G401 (cell line): ENCODE data around the gene BDKRB2. TPM values are rescaled to one million over a fixed set of nuclear protein-coding genes. Genes with fewer than 3 reads are reported as not detected.

Experiments used
- DNase-seq: peaks from one replicate; pipeline ENCODE4 v3.0.0-alpha.2; 2015; ENCODE audit warnings: low spot score
- in situ Hi-C: cut with HindIII; loops from 2 replicates; pipeline ENCODE4 v1.10.0; 2016; ENCODE audit warnings: low sequenced_read_pairs, mixed read lengths
- total RNA-seq: library from RNA; depleted of rRNA; stranded (reverse); fragments of >200 nt; shearing (Covaris generic); gene quantifications from 2 replicates; pipeline ENCODE4 v1.2.3, GENCODE V29; 2014; rRNA removed

Gene BDKRB2
- total RNA-seq, 1 experiment from 2014 or later, result not detected

DNA sequence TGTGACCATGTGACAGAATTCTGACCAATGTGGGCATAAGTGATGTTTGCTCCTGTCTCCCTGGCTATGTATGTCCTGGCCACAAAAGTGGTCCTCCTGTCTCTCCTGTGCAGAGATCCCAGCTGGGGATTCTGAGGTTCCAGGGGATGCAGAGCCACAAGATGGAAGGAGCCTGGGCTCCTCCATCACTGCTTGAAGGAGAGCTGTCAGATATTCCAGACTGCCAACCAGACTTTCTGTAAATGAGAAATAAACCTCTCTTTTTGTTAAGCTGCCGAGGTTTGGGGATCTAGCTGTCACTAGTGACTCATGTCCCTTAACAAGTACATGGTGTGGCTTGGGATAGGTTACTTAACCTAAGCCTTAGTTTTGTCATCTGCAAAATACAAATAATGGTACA lies 73.3 kb downstream of the BDKRB2 start:
- DNase-seq, result no peak
- in situ Hi-C loops, result no loop called here

DNA sequence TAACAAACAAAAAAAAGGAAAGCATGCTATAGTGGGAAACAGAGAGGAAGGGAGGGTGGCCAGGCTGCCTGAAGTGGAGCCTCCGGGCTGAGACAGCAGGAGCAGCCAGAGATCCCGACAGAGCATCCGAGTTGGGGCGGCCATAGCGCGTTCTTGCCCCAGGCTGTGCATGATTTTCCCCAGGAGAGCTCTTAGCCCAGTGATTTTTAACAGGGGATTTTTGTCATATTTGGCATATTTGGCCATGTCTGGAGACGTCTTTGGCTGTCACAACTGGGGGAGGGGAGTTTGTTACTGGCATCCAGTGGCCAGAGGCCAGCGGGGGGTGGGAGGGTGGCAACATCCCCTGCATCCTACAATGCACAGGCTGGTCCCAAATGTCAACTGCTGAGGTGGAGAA lies 74.9 kb downstream of the BDKRB2 start:
- DNase-seq, result no peak
- in situ Hi-C loops, result no loop called here

DNA sequence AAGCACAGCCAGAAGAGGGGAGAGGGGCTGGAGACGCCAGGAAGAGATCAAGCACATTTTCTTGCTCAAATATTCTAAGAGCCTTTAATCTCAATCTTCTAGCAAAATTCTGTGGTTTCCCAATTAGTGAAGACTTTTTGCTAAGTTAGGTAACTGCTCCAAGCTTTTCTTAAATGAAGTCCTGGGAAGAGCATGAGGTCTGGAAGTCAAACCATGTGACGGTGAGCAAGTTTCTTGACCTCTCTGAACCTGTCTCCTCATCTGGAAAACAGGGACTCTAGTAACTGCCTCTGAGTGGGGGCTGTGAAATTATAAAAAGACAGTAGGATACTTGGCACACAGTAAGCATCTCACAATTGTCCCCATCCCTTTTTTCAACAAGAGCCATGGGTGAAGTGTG lies 75.5 kb downstream of the BDKRB2 start:
- DNase-seq, result no peak
- in situ Hi-C loops, result no loop called here

DNA sequence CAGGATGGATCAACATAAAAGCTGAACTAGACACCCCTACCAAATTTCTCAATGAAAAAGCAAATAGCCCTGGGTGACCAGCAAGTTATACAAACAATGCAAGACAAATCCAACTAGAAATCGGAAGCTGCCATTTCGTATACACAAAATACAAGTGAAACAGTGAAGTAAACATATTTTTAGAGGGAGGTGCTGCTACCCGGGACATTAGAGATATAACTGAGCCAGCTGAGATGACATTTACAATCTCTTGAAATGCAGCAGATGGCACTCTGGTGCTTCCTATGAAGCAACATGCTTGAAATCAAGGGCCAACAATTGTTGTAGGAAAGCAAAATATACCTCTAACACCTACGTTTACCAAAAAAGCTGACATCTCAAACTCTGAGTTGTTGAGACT lies 76.8 kb downstream of the BDKRB2 start:
- DNase-seq, result peak; percentile 75
- in situ Hi-C loops, result no loop called here

DNA sequence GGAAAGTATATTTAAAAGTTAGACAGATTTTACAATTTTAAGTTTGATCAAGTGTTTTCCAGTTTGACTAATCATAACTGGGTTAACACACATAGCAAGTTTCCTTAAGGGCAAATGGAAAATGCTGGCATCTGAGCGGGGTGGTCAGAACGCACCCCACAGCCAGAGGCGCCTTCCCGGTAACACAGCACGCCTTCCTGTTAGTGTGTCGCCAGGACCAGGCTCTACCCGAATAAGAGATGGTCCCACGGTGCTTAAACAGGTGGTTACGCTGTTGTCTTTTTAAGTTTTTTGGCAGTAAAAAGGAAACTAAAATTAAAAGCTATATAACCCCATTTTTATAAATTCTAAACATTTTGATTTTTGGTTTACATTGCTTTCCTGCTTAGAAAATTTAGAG lies 79.4 kb downstream of the BDKRB2 start:
- DNase-seq, result no peak
- in situ Hi-C loops, result no loop called here

DNA sequence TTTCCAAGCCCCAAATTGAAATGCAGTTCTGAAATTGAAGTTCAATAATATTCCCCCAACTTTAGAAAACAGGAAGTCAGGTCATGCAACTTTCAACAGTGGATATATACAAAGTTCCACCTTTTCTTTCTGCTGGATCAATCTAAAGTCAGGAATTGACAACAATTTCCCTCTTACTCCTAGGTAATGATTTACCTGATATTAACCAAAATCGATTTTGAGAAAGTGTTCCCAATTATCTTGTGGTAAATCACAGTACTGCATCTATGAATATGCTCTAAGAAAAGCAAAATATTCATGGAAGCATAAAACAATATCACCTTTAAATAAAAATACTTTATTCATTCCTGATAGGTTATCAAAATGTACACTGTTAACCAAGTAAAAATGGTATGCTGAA lies 79.8 kb downstream of the BDKRB2 start:
- in situ Hi-C loops, result no loop called here
- no peak for DNase-seq

DNA sequence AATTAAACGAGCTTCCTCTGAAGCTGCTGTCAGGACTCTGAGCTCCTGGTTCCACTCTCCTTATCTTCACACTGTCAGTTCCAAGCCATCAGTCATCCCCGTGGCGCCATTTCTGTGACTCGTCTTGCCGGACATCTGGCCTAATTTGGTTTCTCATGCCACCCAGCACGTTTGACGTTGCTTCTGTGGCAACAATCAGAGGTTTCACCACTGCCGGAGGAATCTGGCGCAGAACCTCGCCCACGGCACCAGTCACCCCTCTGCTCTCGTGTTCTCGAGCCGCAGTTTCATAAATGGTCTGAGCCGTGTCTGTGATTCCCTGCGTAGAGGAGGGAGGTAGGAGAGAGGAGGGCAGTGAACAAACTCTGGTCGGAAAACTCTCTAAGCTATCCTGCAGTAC lies 81.0 kb downstream of the BDKRB2 start:
- DNase-seq, result no peak
- in situ Hi-C loops, result no loop called here

DNA sequence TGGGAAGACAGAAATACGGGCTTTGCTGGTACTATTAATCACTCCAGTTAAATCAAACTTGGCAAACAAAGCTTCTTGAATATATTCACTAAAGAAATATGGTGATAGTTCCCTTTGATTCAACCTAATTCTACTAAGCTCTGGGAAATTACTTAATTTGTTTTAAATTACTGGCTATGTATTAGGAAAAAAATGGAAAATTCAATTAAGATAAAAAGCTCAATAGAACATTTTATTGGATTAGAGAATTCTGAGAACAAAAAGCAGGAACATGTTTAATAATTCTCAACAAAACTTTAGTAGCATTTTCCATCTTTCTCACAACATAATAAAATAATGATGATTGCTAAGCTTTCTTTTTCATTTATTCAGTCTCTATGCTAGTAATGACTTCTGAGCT lies 81.6 kb downstream of the BDKRB2 start:
- DNase-seq, result no peak
- in situ Hi-C loops, result no loop called here

DNA sequence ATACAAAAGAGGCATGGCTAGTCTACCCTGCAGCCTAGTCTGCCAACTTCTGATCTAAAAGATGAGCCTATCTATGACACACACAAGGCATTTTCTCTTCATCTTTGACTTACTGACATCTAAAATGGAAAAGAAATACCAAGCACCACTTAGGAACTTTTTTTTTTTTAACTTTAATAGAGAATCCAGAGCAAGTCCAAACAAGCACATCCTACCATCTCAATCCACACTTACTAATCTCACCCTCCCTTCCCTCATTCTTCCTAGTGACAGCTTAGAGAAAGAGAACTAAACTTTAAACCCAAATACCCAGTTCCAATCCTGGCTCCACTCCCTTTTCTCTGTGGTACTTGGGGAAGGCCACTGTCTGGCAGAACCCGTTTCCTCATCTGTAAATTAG lies 83.2 kb downstream of the BDKRB2 start:
- no peak for DNase-seq
- in situ Hi-C loops, result no loop called here

Other genes with a start within 250 kb of the BDKRB2 start
- gene C14orf132, start 165.5 kb upstream of the BDKRB2 start, total RNA-seq, result 0.37 and 2.6 TPM in 2 replicates
- not detected in 2 replicates for gene BDKRB1, start 51.4 kb downstream of the BDKRB2 start, total RNA-seq
- 5.5 and 6.8 TPM in 2 replicates for gene ATG2B, start 158.5 kb downstream of the BDKRB2 start, total RNA-seq
- 23.1 and 31.7 TPM in 2 replicates for gene GSKIP, start 158.7 kb downstream of the BDKRB2 start, total RNA-seq
- gene AK7, start 187.3 kb downstream of the BDKRB2 start, total RNA-seq, result 0.62 and 4.8 TPM in 2 replicates